ENCODE measurements around the gene QRICH2.

Gene QRICH2

GRCh38 chr17:76277300-76278267 is 30.5 kb downstream of the QRICH2 start:
- DNase-seq (ENCODE audit: low read depth): no peak
- no peak for TF ChIP-seq CTCF (conservative IDR thresholded peaks at IDR 0.05; ENCODE audit: low read length)
- no peak overlapping the region for H3K4me3 ChIP-seq (ENCODE audit: low read length)

GRCh38 chr17:76276461-76277299 is 31.4 kb downstream of the QRICH2 start:
- DNase-seq (ENCODE audit: low read depth): peak; percentile 66

GRCh38 chr17:76276069-76276431 is 32.0 kb downstream of the QRICH2 start:
- no peak for TF ChIP-seq CTCF (conservative IDR thresholded peaks at IDR 0.05; ENCODE audit: low read length)
- DNase-seq (ENCODE audit: low read depth): no peak
- no peak overlapping the region for H3K4me3 ChIP-seq (ENCODE audit: low read length)

More at GRCh38 chr17:76276461-76277299, 31.4 kb downstream of the QRICH2 start:
- TF ChIP-seq CTCF (conservative IDR thresholded peaks at IDR 0.05; ENCODE audit: low read length): no peak
- H3K4me3 ChIP-seq (ENCODE audit: low read length): no peak overlapping the region

- no peak for DNase-seq (ENCODE audit: low read depth)
- H3K4me3 ChIP-seq (ENCODE audit: low read length): no peak overlapping the region
- TF ChIP-seq CTCF (conservative IDR thresholded peaks at IDR 0.05; ENCODE audit: low read length): no peak
Observed at GRCh38 chr17:76275382-76276068, 32.6 kb downstream of the QRICH2 start.

GRCh38 chr17:76274112-76274956 is 33.7 kb downstream of the QRICH2 start:
- TF ChIP-seq CTCF (conservative IDR thresholded peaks at IDR 0.05; ENCODE audit: low read length): no peak
- no peak overlapping the region for H3K4me3 ChIP-seq (ENCODE audit: low read length)
- no peak for DNase-seq (ENCODE audit: low read depth)

DNA sequence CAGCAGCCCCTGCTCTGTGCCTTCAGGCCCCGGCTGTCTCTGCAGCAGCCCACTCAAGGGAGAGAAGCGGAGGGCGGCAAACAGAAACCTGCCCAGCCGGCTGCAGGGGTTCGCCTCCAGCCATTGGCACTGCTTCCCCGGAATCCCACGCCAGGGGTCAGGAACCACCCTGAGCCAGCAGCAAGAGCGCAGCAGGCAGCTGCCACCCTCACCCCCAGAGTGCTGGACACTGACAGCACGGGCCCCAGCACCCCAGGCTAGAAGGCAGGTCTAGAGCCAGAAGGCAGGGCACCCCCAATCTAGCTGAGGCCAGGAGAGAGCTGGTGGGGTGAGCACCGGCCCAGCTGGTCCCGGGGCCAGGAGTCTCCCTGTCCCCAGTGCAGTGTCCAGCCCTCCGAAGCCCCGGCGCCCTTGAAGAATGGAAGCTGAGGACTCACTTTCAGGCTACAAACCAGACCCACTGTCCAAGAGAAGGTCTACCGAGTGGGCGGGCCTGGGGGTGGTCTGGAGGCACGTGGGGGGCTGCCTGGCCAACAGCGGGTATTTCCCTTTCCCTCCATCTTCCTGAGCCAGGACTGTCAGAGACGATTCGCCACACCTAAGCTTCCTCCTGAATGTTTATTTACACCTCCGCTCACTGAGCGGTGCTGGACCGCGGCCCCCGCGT is 34.5 kb downstream of the QRICH2 start:
- TF ChIP-seq CTCF (conservative IDR thresholded peaks at IDR 0.05; ENCODE audit: low read length): no peak
- no peak for DNase-seq (ENCODE audit: low read depth)
- H3K4me3 ChIP-seq (ENCODE audit: low read length): no peak overlapping the region
